Tibial artery (tissue), 4 donors: Measurements from ENCODE around the gene FLT3LG.

Source experiments
- DNase-seq, 2 donors: peaks; one replicate each; pipeline ENCODE4 v3.0.0-alpha.2; 2019
- H3K27ac ChIP-seq, 2 donors: fragments of 200-600 bp; sonication (generic) in 1 of 2; 1 replicate in 1 of 2; 2 replicates in 1 of 2; pipeline ENCODE4 v1.5.1; 2018 to 2019; ENCODE audit warnings: mild to moderate bottlenecking in 1 of 2
- H3K27me3 ChIP-seq, 2 donors: fragments of 200-600 bp; sonication (generic) in 1 of 2; one replicate each; pipeline versions ENCODE4 v1.5.1 to v1.6.0; 2016 to 2019
- H3K36me3 ChIP-seq, 3 donors: fragments of 200-600 bp; sonication (generic) in 2 of 3; one replicate each; pipeline ENCODE4 v1.5.1; 2016 to 2019; ENCODE audit warnings: mild to moderate bottlenecking in 2 of 3
- H3K4me1 ChIP-seq, 4 donors: fragments of 200-600 bp; sonication (generic) in 2 of 4; 1 replicate in 3 of 4; 2 replicates in 1 of 4; pipeline ENCODE4 v1.5.1; 2016 to 2019
- H3K4me3 ChIP-seq, 2 donors: fragments of 200-600 bp; sonication (generic) in 1 of 2; 1 replicate in 1 of 2; 2 replicates in 1 of 2; pipeline ENCODE4 v1.5.1; 2018 to 2019; ENCODE audit warnings: mild to moderate bottlenecking in 2 of 2
- H3K9me3 ChIP-seq, 3 donors: fragments of 200-600 bp; sonication (generic) in 1 of 3; one replicate each; pipeline ENCODE4 v1.5.1; 2016 to 2019
- intact Hi-C: fragments of 100-400 bp; cut with DNase I; formaldehyde crosslinking; loops from one replicate; pipeline ENCODE4 v1.15.0; 2023; ENCODE audit warnings: low total_unique reads
- TF ChIP-seq, protein P1 (sequence below), 2 experiments: fragments of 200-600 bp in 1 of 2; fragments of 450-650 bp in 1 of 2; IDR thresholded peaks; one replicate each; pipeline ENCODE4 v1.5.1; 2017 to 2019; ENCODE audit warnings: antibody characterized with exemption in 2 of 2, mild to moderate bottlenecking in 1 of 2, moderate library complexity in 1 of 2

Gene FLT3LG

GRCh38 chr19:49474542-49474924 is 518 bp downstream of the FLT3LG start:
- Histone ChIP-seq H3K4me3 (peak overlapping the region; percentile 61 to 73), H3K27ac (peak overlapping the region; percentile 69 to 80), H3K4me1 (peaks cover 0 to 20% (median 12%) of the 10 kb centered on the region in 4 donors), H3K9me3 (no peaks in the 10 kb centered on the region), H3K27me3 (no peaks in the 10 kb centered on the region), H3K36me3 (peaks cover 0 to 6% (median 3%) of the 10 kb centered on the region in 3 donors)
- no peak for DNase-seq
- intact Hi-C loops: loop anchor here (2.0 kb wide), 1 partner anchor 72 kb away; no protein-coding TSS in a partner anchor
- TF ChIP-seq, protein P1, sequence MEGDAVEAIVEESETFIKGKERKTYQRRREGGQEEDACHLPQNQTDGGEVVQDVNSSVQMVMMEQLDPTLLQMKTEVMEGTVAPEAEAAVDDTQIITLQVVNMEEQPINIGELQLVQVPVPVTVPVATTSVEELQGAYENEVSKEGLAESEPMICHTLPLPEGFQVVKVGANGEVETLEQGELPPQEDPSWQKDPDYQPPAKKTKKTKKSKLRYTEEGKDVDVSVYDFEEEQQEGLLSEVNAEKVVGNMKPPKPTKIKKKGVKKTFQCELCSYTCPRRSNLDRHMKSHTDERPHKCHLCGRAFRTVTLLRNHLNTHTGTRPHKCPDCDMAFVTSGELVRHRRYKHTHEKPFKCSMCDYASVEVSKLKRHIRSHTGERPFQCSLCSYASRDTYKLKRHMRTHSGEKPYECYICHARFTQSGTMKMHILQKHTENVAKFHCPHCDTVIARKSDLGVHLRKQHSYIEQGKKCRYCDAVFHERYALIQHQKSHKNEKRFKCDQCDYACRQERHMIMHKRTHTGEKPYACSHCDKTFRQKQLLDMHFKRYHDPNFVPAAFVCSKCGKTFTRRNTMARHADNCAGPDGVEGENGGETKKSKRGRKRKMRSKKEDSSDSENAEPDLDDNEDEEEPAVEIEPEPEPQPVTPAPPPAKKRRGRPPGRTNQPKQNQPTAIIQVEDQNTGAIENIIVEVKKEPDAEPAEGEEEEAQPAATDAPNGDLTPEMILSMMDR (IDR thresholded peaks at IDR 0.05): no peak

GRCh38 chr19:49475191-49475917 is 1.3 kb downstream of the FLT3LG start:
- DNase-seq: no peak
- TF ChIP-seq, protein P1 (IDR thresholded peaks at IDR 0.05): no peak
- peak overlapping the region in 1 of 2 donors; percentile 61 for H3K4me3 ChIP-seq
- no peaks in the 10 kb centered on the region for H3K27me3 ChIP-seq
- H3K4me1 ChIP-seq: peaks cover 0 to 20% (median 12%) of the 10 kb centered on the region in 4 donors
- intact Hi-C loops: loop anchor here (2.0 kb wide), 1 partner anchor 71 kb away; no protein-coding TSS in a partner anchor
- no peaks in the 10 kb centered on the region for H3K9me3 ChIP-seq
- peak overlapping the region; percentile 69 to 80 for H3K27ac ChIP-seq
- H3K36me3 ChIP-seq: peaks cover 0 to 5% (median under 1%) of the 10 kb centered on the region in 3 donors

GRCh38 chr19:49475995-49476880 is 2.2 kb downstream of the FLT3LG start:
- Histone ChIP-seq H3K9me3 (no peaks in the 10 kb centered on the region), H3K4me1 (peaks cover 0 to 20% (median 12%) of the 10 kb centered on the region in 4 donors), H3K27ac (peak overlapping the region in 1 of 2 donors; percentile 24), H3K4me3 (no peak overlapping the region), H3K27me3 (no peaks in the 10 kb centered on the region), H3K36me3 (peaks cover 0 to 10% (median 0%) of the 10 kb centered on the region in 3 donors)
- DNase-seq: peak in 1 of 2 donors; percentile 63
- TF ChIP-seq, protein P1 (IDR thresholded peaks at IDR 0.05): peak in 1 of 2 experiments; percentile 32
- intact Hi-C loops: loop anchor here (2.0 kb wide), 1 partner anchor 71 kb away; no protein-coding TSS in a partner anchor

DNA sequence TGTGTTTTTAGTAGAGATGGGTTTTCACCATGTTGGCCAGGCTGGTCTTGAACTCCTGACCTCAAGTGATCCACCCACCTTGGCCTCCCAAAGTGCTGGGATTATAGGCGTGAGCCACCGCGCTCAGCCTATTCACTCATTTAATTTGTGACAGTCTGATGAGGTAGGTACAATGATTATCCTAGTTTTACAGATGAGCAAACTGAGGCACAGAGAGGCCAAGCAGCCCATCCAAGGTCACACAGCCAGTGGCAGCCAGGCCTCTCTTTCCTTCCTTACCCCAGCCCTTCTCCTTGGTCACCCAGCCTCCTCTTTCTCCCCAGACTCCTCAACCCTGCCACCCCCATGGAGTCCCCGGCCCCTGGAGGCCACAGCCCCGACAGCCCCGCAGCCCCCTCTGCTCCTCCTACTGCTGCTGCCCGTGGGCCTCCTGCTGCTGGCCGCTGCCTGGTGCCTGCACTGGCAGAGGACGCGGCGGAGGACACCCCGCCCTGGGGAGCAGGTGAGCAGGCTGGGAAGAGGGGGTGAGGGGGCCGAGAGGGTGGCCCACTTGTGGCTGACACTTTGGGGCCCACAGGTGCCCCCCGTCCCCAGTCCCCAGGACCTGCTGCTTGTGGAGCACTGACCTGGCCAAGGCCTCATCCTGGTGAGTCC is 6.1 kb downstream of the FLT3LG start:
- H3K4me3 ChIP-seq: no peak overlapping the region
- no peaks in the 10 kb centered on the region for H3K9me3 ChIP-seq
- peaks cover 0 to 7% (median 3%) of the 10 kb centered on the region in 4 donors for H3K4me1 ChIP-seq
- TF ChIP-seq, protein P1 (IDR thresholded peaks at IDR 0.05): no peak
- DNase-seq: no peak
- intact Hi-C loops: no loop called here
- H3K27me3 ChIP-seq: no peaks in the 10 kb centered on the region
- H3K36me3 ChIP-seq: peaks cover 0 to 21% (median 0%) of the 10 kb centered on the region in 3 donors
- no peak overlapping the region for H3K27ac ChIP-seq

DNA sequence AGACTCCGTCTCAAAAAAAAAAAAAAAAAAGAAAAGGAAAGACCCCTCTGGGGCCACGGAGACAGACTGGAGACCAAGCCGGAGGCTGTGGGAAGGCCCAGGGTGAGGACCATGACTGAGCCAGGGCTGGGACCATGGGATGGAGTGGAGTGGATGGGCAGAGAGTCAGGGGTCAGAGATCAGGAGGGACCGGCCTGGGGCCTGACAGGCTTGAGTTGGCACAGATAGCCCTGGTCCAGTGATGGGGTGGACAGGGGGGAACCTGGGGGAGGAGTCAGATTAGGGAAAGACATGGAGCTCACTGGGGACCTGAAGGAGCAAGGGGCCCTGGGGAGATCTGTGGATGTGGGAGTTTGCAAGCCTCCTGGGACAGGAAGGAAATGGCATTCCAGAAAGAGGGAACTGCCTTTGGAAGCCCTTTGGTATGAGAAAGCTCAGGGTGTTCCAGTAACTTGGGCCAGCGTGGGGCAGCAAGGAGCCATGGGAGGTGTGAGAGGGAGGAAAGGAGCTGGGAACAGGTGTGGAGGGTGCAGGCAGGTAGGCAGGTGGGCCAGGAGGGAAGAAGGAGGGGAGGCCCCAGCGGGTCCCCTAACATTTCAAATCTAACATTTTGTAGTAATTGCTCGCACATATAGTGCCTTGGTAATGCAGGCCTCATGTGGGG is 7.1 kb downstream of the FLT3LG start:
- H3K27me3 ChIP-seq: no peaks in the 10 kb centered on the region
- TF ChIP-seq, protein P1 (IDR thresholded peaks at IDR 0.05): no peak
- peaks cover 0 to 7% (median 0%) of the 10 kb centered on the region in 4 donors for H3K4me1 ChIP-seq
- peaks cover 0 to 21% (median 0%) of the 10 kb centered on the region in 3 donors for H3K36me3 ChIP-seq
- no peak overlapping the region for H3K4me3 ChIP-seq
- no peak for DNase-seq
- no peak overlapping the region for H3K27ac ChIP-seq
- intact Hi-C loops: no loop called here
- no peaks in the 10 kb centered on the region for H3K9me3 ChIP-seq
